H1 (cell line): ENCODE results near the gene OLFM2. TPM values are rescaled to one million over a fixed set of nuclear protein-coding genes. Genes with fewer than 3 reads are reported as not detected.

Experiments
- ATF2 ChIP-seq: IDR thresholded peaks from 2 replicates; pipeline ENCODE4 v1.6.1; 2012; ENCODE audit warnings: low read length, inconsistent platforms
- BACH1 ChIP-seq: IDR thresholded peaks from 2 replicates; pipeline ENCODE4 v1.6.1; 2012; ENCODE audit warnings: low read length, improper control_type of control experiment
- BCL11A ChIP-seq, 2 experiments: IDR thresholded peaks; one replicate each; pipeline ENCODE4 v1.6.1; 2011; ENCODE audit warnings: low read depth in 2 of 2, low read length in 2 of 2, mild to moderate bottlenecking in 2 of 2
- CREB1 ChIP-seq: IDR thresholded peaks from 2 replicates; pipeline ENCODE4 v1.6.1; 2012; ENCODE audit warnings: inconsistent platforms
- CTCF ChIP-seq, 3 experiments: IDR thresholded peaks; 1 replicate in 2 of 3; 2 replicates in 1 of 3; pipeline versions ENCODE4 v1.5.1 to v1.6.1; 2011; ENCODE audit warnings: low read length in 3 of 3, mild to moderate bottlenecking in 3 of 3, inconsistent platforms in 2 of 3, low read depth in 1 of 3, moderate library complexity in 1 of 3; ENCODE audit not compliant: insufficient read depth in 1 of 3; ENCODE audit errors: control extremely low read depth in 1 of 3
- EGR1 ChIP-seq: IDR thresholded peaks from 2 replicates; pipeline ENCODE4 v1.6.1; 2011; ENCODE audit warnings: low read depth, low read length, borderline replicate concordance
- EP300 ChIP-seq, 2 experiments: IDR thresholded peaks; 1 replicate in 1 of 2; 2 replicates in 1 of 2; pipeline ENCODE4 v1.6.1; 2011 to 2012; ENCODE audit warnings: low read depth in 2 of 2, low read length in 2 of 2, mild to moderate bottlenecking in 2 of 2, borderline replicate concordance in 1 of 2, inconsistent platforms in 1 of 2, moderate library complexity in 1 of 2
- HDAC6 ChIP-seq: IDR thresholded peaks from one replicate; pipeline ENCODE4 v1.7.1; 2012; ENCODE audit warnings: low read depth, mild to moderate bottlenecking, inconsistent platforms, low read length, moderate library complexity
- JUND ChIP-seq: IDR thresholded peaks from 2 replicates; pipeline ENCODE4 v1.6.1; 2011; ENCODE audit warnings: mild to moderate bottlenecking, improper control_type of control experiment, low read length
- KDM4A ChIP-seq: IDR thresholded peaks from one replicate; pipeline ENCODE4 v1.7.1; 2012; ENCODE audit warnings: low read depth, mild to moderate bottlenecking, moderate library complexity, low read length, inconsistent platforms; ENCODE audit not compliant: severe bottlenecking
- MAFK ChIP-seq: IDR thresholded peaks from 2 replicates; pipeline ENCODE4 v1.6.1; 2012; ENCODE audit warnings: low read depth, mild to moderate bottlenecking, improper control_type of control experiment, low read length
- NANOG ChIP-seq: IDR thresholded peaks from 2 replicates; pipeline ENCODE4 v1.6.1; 2011; ENCODE audit warnings: low read length, low read depth, mild to moderate bottlenecking, inconsistent platforms; ENCODE audit not compliant: insufficient read depth, poor library complexity, severe bottlenecking
- NRF1 ChIP-seq: IDR thresholded peaks from 2 replicates; pipeline ENCODE4 v1.6.1; 2011; ENCODE audit warnings: mild to moderate bottlenecking, low read depth, low read length, improper control_type of control experiment
- POLR2AphosphoS5 ChIP-seq: IDR thresholded peaks from 2 replicates; pipeline ENCODE4 v1.6.1; 2011; ENCODE audit warnings: low read depth, low read length
- RFX5 ChIP-seq: IDR thresholded peaks from 2 replicates; pipeline ENCODE4 v1.6.1; 2011; ENCODE audit warnings: low read depth, low read length, improper control_type of control experiment, borderline replicate concordance
- SAP30 ChIP-seq: fragments of 300-600 bp; sonication (generic); IDR thresholded peaks from 2 replicates; pipeline ENCODE4 v1.7.1; 2012; ENCODE audit warnings: low read length, moderate library complexity, mild to moderate bottlenecking, inconsistent platforms; ENCODE audit not compliant: insufficient read depth, insufficient replicate concordance
- SUZ12 ChIP-seq: fragments of 200-600 bp; sonication (generic); IDR thresholded peaks from 2 replicates; pipeline ENCODE4 v1.6.1; 2012; ENCODE audit warnings: mild to moderate bottlenecking, inconsistent platforms, low read length, moderate library complexity, mixed read lengths
- TAF1 ChIP-seq: IDR thresholded peaks from 2 replicates; pipeline ENCODE4 v1.6.1; 2011; ENCODE audit warnings: mild to moderate bottlenecking, low read depth, low read length
- TCF12 ChIP-seq: IDR thresholded peaks from 2 replicates; pipeline ENCODE4 v1.6.1; 2011; ENCODE audit warnings: low read depth, mild to moderate bottlenecking, low read length
- ZNF274 ChIP-seq: IDR thresholded peaks from 2 replicates; pipeline ENCODE4 v1.7.0; 2012; ENCODE audit warnings: low read length, borderline replicate concordance; ENCODE audit errors: extremely low read depth
- polyA plus RNA-seq, 7 experiments: library from polyadenylated mRNA; depleted of rRNA in 3 of 7; stranded (reverse) in 5 of 7; unstranded in 2 of 7; fragments of >200 nt in 5 of 7; fragments of 200-250 nt in 2 of 7; gene quantifications; 1 replicate in 5 of 7; 2 replicates in 1 of 7; 4 replicates in 1 of 7; pipeline versions ENCODE4 v1.2.1 to v1.2.3, GENCODE V29; 2011 to 2013; ENCODE audit warnings: missing spikeins in 2 of 7, mixed read lengths in 2 of 7
- total RNA-seq: library from RNA; stranded (reverse); fragmentation: NEBNext Ultra II Directional; extraction: Animal tissue kit (Norgen Biotek cat#: 25700); gene quantifications from 2 replicates; pipeline ENCODE4 v1.2.1, GENCODE V29; 2021

OLFM2 gene
- total and polyA plus RNA-seq, 2 of the 8 experiments (the other 6 are each of a cell fraction or from before 2014, with no cell fraction given): 68.2 to 151 TPM

- no peak for TF ChIP-seq ZNF274
- peak; percentile 95 for TF ChIP-seq SAP30
- peak; percentile 85 for TF ChIP-seq TAF1
- no peak for TF ChIP-seq JUND
- no peak for TF ChIP-seq NANOG
- TF ChIP-seq EP300 (IDR thresholded peaks at IDR 0.05; ENCODE audit: borderline replicate concordance in 1 of 2, low read depth in 2 of 2, low read length in 2 of 2): no peak
- no peak for TF ChIP-seq EGR1
- no peak for TF ChIP-seq BACH1
- no peak for TF ChIP-seq HDAC6
- TF ChIP-seq NRF1: no peak
- no peak for TF ChIP-seq SUZ12
- TF ChIP-seq TCF12: no peak
- TF ChIP-seq KDM4A: peak; percentile 58
- no peak for TF ChIP-seq CTCF (IDR thresholded peaks at IDR 0.05; ENCODE audit: control extremely low read depth in 1 of 3, insufficient read depth in 1 of 3, low read depth in 1 of 3, low read length in 3 of 3)
- no peak for TF ChIP-seq BCL11A (IDR thresholded peaks at IDR 0.05; ENCODE audit: low read depth in 2 of 2, low read length in 2 of 2)
- TF ChIP-seq ATF2: no peak
- TF ChIP-seq POLR2AphosphoS5: peak; percentile 76
- no peak for TF ChIP-seq MAFK
- no peak for TF ChIP-seq RFX5
- no peak for TF ChIP-seq CREB1
These were observed 108.8 kb downstream of the OLFM2 start, which contains the start of gene UBL5 (continued) for GRCh38 chr19:9827289-9828238.
